ENCODE measurements around the gene USHBP1. TPM values are rescaled to one million over a fixed set of nuclear protein-coding genes. Genes with fewer than 3 reads are reported as not detected.

USHBP1 gene
- total and polyA plus RNA-seq, 10 of the 15 experiments (the other 5 are each of a cell fraction or from before 2014, with no cell fraction given), result 0.05 to 0.96 (median 0.22) TPM; not detected in 2

GRCh38 chr19:17215127-17215971, 49.2 kb downstream of the USHBP1 start, which contains the start of gene USE1:
TSS of gene USE1 (plus strand) at chr19:17215357. CDS start at chr19:17215406, 49 bp downstream.
- Histone ChIP-seq H4K20me1 (ENCODE audit: control insufficient read depth, insufficient read depth) (no peaks in the 10 kb centered on the region), H3K4me3 (peak within 1 kb of the TSS; percentile 67), H2AFZ (ENCODE audit: control insufficient read depth, low read depth, low read length) (peak within 1 kb of the TSS; percentile 76), H3K79me2 (ENCODE audit: control insufficient read depth, insufficient read depth, low read length) (no peaks in the 10 kb centered on the region; the same call in 1 of the 2 replicates), H3K27me3 (replicated peaks in 1 of 2; ENCODE audit: control insufficient read depth in 2 of 2, insufficient read depth in 2 of 2, low read length in 1 of 2) (no peaks in the 10 kb centered on the region), H3K27ac (ENCODE audit: control insufficient read depth, insufficient read depth) (peak within 1 kb of the TSS; percentile 80), H3K36me3 (ENCODE audit: control insufficient read depth in 2 of 2, insufficient read depth in 2 of 2, low read length in 1 of 2) (peaks cover 9 to 14% of the 10 kb centered on the region in 2 experiments; a peak in 3 of 4 replicates), H3K4me2 (ENCODE audit: control insufficient read depth, insufficient read depth) (peak within 1 kb of the TSS; percentile 98), H3K9ac (ENCODE audit: control insufficient read depth, insufficient read depth, low read length) (peak within 1 kb of the TSS; percentile 80), H3K4me1 (ENCODE audit: control insufficient read depth, insufficient read depth, low read length) (peaks cover 13% of the 10 kb centered on the region), H3K9me3 (replicated peaks; ENCODE audit: control insufficient read depth, insufficient read depth, low read length) (no peaks in the 10 kb centered on the region)
- SMC1A ChIA-PET (ENCODE audit: uncharacterized antibody, unreplicated experiment), result interaction anchor here (0.9 to 2.0 kb wide), 10 partner anchors 11 to 142 kb away, joined by 3 to 8 read pairs (median 5); partner anchors contain the start of genes BABAM1 and OCEL1
- ATAC-seq (peak; percentile 98), FAIRE-seq (peak; percentile 76), DNase-seq (ENCODE audit: low read depth, low spot score) (peak; percentile 63)
- CTCF ChIA-PET, result interaction anchor here (0.6 to 2.4 kb wide), 8 partner anchors 9 to 501 kb away, joined by 3 to 9 read pairs (median 3); partner anchors contain the start of gene OCEL1
- no TSS peak for BruUV-seq (replicated peaks)
- in situ Hi-C loops (cut with MboI), result no loop called here
- WGBS (ENCODE audit: insufficient coverage, insufficient replicate concordance, low lambda C conversion rate, missing lambda C conversion rate), result 9% methylated on average over 40 of the region's 56 CpGs
- RAD21 ChIA-PET (ENCODE audit: unreplicated experiment), result interaction anchor here (0.9 to 2.4 kb wide), 9 partner anchors 11 to 150 kb away, joined by 3 to 18 read pairs (median 4); partner anchors contain the start of genes BABAM1, DDA1 and OCEL1
- intact Hi-C loops (cut with micrococcal nuclease; ENCODE audit: unreplicated experiment), result no loop called here
- POLR2A ChIA-PET, result interaction anchor here (0.5 to 2.2 kb wide), 13 partner anchors 11 to 386 kb away, joined by 3 to 13 read pairs (median 4); partner anchors contain the start of genes ANKLE1, BABAM1, OCEL1 and SIN3B
- TF ChIP-seq FOS (IDR thresholded peaks at IDR 0.05; ENCODE audit: borderline replicate concordance, extremely low read depth, insufficient read length) (no peak), ELK1 (IDR thresholded peaks at IDR 0.05; ENCODE audit: low read depth, low read length) (peak; percentile 96), HDAC6 (IDR thresholded peaks at IDR 0.05; ENCODE audit: unreplicated experiment) (no peak), RELA (IDR thresholded peaks at IDR 0.05; ENCODE audit: borderline replicate concordance, partially characterized antibody) (peak; percentile 83), BCL3 (IDR thresholded peaks at IDR 0.05; ENCODE audit: borderline replicate concordance, insufficient read depth, low read depth, low read length, poor library complexity, severe bottlenecking) (peak; percentile 86), DPF2 (IDR thresholded peaks at IDR 0.05) (peak; percentile 36; the same call in 1 of the 2 replicates), CBFB (IDR thresholded peaks at IDR 0.05; ENCODE audit: low read depth) (peak; percentile 64; the same call in 1 of the 2 replicates), RFX5 (IDR thresholded peaks at IDR 0.05; ENCODE audit: low read depth, low read length) (no peak), ZNF384 (IDR thresholded peaks at IDR 0.05; ENCODE audit: borderline replicate concordance, low read depth, low read length) (no peak), TBL1XR1 (IDR thresholded peaks at IDR 0.05; ENCODE audit: low read depth, low read length) (no peak), ETV6 (conservative IDR thresholded peaks at IDR 0.05 in 1 of 2, IDR thresholded peaks at IDR 0.05 in 1 of 2; ENCODE audit: borderline replicate concordance in 1 of 2, low read depth in 1 of 2) (peak in 1 of 2 experiments; percentile 82; a peak in 2 of 4 replicates), TARDBP (IDR thresholded peaks at IDR 0.05; ENCODE audit: borderline replicate concordance) (peak; percentile 41; the same call in 1 of the 2 replicates), EZH2 (IDR thresholded peaks at IDR 0.05; ENCODE audit: borderline replicate concordance, control insufficient read depth, low read depth, low read length) (no peak), ZNF687 (IDR thresholded peaks at IDR 0.05) (peak; percentile 84)

Measured in GM12878 (cell line).